GM19463 (cell line): ENCODE data around the gene HAX1.
"Not testable (repeated sequence)": the region's sequence is repeated elsewhere in the genome, so short reads cannot be mapped to it uniquely, and the experiment has no call there.

Experiments
- ATAC-seq: cut with Tn5 transposase; IDR thresholded peaks from one replicate; pipeline ENCODE4 v1.9.1; 2021; ENCODE audit warnings: mild to moderate bottlenecking, moderate library complexity; ENCODE audit not compliant: unreplicated experiment

HAX1 gene

GRCh38 chr1:154276797-154277196 is 4.4 kb downstream of the HAX1 start:
- no peak for ATAC-seq

- not testable (repeated sequence) for ATAC-seq
These were observed 15.2 kb downstream of the HAX1 start for GRCh38 chr1:154287591-154287990.

- ATAC-seq = no peak
These were observed 16.2 kb downstream of the HAX1 start for GRCh38 chr1:154288661-154289060.

GRCh38 chr1:154290921-154291320 is 18.5 kb downstream of the HAX1 start:
- no peak for ATAC-seq

- no peak for ATAC-seq
These were observed 23.2 kb downstream of the HAX1 start for GRCh38 chr1:154295408-154296235.

GRCh38 chr1:154301582-154301981 is 29.2 kb downstream of the HAX1 start:
- no peak for ATAC-seq

GRCh38 chr1:154304664-154305337 is 32.4 kb downstream of the HAX1 start:
- ATAC-seq = no peak

GRCh38 chr1:154306151-154306550 is 33.7 kb downstream of the HAX1 start:
- no peak for ATAC-seq

- not testable (repeated sequence) for ATAC-seq
These were observed 35.3 kb downstream of the HAX1 start for GRCh38 chr1:154307670-154308270.

- ATAC-seq = not testable (repeated sequence)
These were observed 36.7 kb downstream of the HAX1 start for GRCh38 chr1:154309136-154309535.

GRCh38 chr1:154312229-154313065 is 40.0 kb downstream of the HAX1 start:
- not testable (repeated sequence) for ATAC-seq

- no peak for ATAC-seq
These were observed 40.6 kb downstream of the HAX1 start for GRCh38 chr1:154313066-154313356.

GRCh38 chr1:154314226-154314625 is 41.8 kb downstream of the HAX1 start:
- not testable (repeated sequence) for ATAC-seq

- ATAC-seq = no peak
These were observed 44.3 kb downstream of the HAX1 start for GRCh38 chr1:154316704-154317103.

- no peak for ATAC-seq
These were observed 46.0 kb downstream of the HAX1 start for GRCh38 chr1:154318386-154318785.

GRCh38 chr1:154320882-154321608 is 48.6 kb downstream of the HAX1 start, which contains the start of gene AQP10:
TSS of gene AQP10 (plus strand) at chr1:154321093. CDS start at chr1:154321156, 63 bp downstream.
- ATAC-seq = no peak

- not testable (repeated sequence) for ATAC-seq
These were observed 49.1 kb downstream of the HAX1 start for GRCh38 chr1:154321609-154321934.

- no peak for ATAC-seq
These were observed 51.1 kb downstream of the HAX1 start for GRCh38 chr1:154323493-154323892.

GRCh38 chr1:154324241-154324640 is 51.8 kb downstream of the HAX1 start:
- ATAC-seq = no peak
